ENCODE results near the gene MSI2.

GRCh38 chr17:57331423-57331822, 75.1 kb downstream of the MSI2 start:
- no peak for TF ChIP-seq EZH2phosphoT487 (IDR thresholded peaks at IDR 0.05; ENCODE audit: borderline replicate concordance)
- no peak for TF ChIP-seq CTCF (conservative IDR thresholded peaks at IDR 0.05; ENCODE audit: low read length)
